ENCODE measurements around the gene LENG9. TPM values are rescaled to one million over a fixed set of nuclear protein-coding genes. Genes with fewer than 3 reads are reported as not detected.
A peak's percentile ranks its signal among the peaks of the same experiment; 100 is the strongest.

The LENG9 gene
- total and polyA plus RNA-seq, 2 of the 13 experiments (the other 11 are each of a cell fraction or from before 2014, with no cell fraction given) = 0.75 to 2.9 TPM

DNA sequence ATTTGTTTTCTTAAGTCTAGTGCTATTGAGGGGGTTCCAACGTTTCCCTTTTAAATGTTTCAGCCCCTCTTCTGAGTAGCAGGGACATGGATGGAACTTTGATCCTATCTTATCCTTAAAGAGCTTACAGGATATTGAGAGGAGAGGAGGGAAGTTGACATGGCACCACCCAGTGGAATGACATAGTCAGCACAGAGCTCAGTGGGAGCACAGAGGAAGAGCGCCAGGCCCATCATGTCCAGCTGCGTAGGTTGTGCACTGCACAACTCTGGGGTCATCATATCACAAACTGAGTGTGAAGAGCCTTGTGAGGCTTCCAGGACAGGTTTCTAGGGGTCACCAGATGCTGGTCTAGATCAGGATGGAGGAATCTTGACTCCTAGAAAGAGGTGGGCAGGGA is 14.1 kb upstream of the LENG9 start:
- Histone ChIP-seq H3K9ac (ENCODE audit: insufficient read depth, low read depth, low read length) (no peak overlapping the region), H3K4me2 (ENCODE audit: low read depth, low read length) (no peak overlapping the region), H4K20me1 (ENCODE audit: insufficient read depth, low read length) (no peaks in the 10 kb centered on the region), H3K79me2 (ENCODE audit: insufficient read depth, low read length) (no peaks in the 10 kb centered on the region), H3K36me3 (replicated peaks in 1 of 2; ENCODE audit: control insufficient read depth in 1 of 2, insufficient read depth in 2 of 2, low read length in 2 of 2) (no peaks in the 10 kb centered on the region), H3K27me3 (ENCODE audit: control insufficient read depth in 1 of 2, insufficient read depth in 2 of 2, low read length in 2 of 2) (no peaks in the 10 kb centered on the region), H3K4me1 (ENCODE audit: insufficient read depth, low read length) (peaks cover 28% of the 10 kb centered on the region), H3K4me3 (replicated peaks in 1 of 3; ENCODE audit: insufficient read depth in 1 of 3, low read depth in 2 of 3, low read length in 3 of 3) (no peak overlapping the region), H2AFZ (ENCODE audit: low read length) (no peak overlapping the region), H3K9me3 (ENCODE audit: low read length) (no peaks in the 10 kb centered on the region), H3K27ac (ENCODE audit: extremely low read length, insufficient read depth, low read length) (no peak overlapping the region)
- intact Hi-C loops (cut with micrococcal nuclease; ENCODE audit: unreplicated experiment) = loop anchor here (2.0 kb wide), 1 partner anchor 199 kb away; no protein-coding TSS in a partner anchor
- FAIRE-seq (no peak), DNase-seq (ENCODE audit: low spot score) (no peak), ATAC-seq (peak; percentile 68)
- no peak for TF ChIP-seq ZFP82 (CRISPR knock-in tag; IDR thresholded peaks at IDR 0.05; ENCODE audit: borderline replicate concordance)
- TF ChIP-seq ADNP (CRISPR knock-in tag; IDR thresholded peaks at IDR 0.05) = no peak
- no peak for TF ChIP-seq ZBTB21 (CRISPR knock-in tag; IDR thresholded peaks at IDR 0.05)
- TF ChIP-seq E2F2 (CRISPR knock-in tag; IDR thresholded peaks at IDR 0.05; ENCODE audit: borderline replicate concordance) = no peak
- 0 out of 2 replicates have a peak, but pooled peaks have one; percentile 32 for TF ChIP-seq RBAK (CRISPR knock-in tag; IDR thresholded peaks at IDR 0.05)
- no peak for TF ChIP-seq ZNF276 (CRISPR knock-in tag; IDR thresholded peaks at IDR 0.05; ENCODE audit: low read depth)
- no peak for TF ChIP-seq SP5 (CRISPR knock-in tag; IDR thresholded peaks at IDR 0.05; ENCODE audit: borderline replicate concordance, low read depth)
- TF ChIP-seq ZNF12 (CRISPR knock-in tag; IDR thresholded peaks at IDR 0.05) = peak; percentile 59; the same call in 1 of the 2 replicates
- TF ChIP-seq, protein P1, sequence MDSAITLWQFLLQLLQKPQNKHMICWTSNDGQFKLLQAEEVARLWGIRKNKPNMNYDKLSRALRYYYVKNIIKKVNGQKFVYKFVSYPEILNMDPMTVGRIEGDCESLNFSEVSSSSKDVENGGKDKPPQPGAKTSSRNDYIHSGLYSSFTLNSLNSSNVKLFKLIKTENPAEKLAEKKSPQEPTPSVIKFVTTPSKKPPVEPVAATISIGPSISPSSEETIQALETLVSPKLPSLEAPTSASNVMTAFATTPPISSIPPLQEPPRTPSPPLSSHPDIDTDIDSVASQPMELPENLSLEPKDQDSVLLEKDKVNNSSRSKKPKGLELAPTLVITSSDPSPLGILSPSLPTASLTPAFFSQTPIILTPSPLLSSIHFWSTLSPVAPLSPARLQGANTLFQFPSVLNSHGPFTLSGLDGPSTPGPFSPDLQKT (CRISPR knock-in tag; IDR thresholded peaks at IDR 0.05; ENCODE audit: borderline replicate concordance) = no peak
- TF ChIP-seq, protein P2, sequence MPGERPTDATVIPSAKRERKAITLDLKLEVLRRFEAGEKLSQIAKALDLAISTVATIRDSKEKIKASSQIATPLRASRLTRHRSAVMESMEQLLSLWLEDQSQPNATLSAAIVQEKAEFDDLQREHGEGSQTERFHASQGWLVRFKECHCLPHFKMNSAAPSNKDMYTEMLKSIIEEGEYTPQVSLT (CRISPR knock-in tag; IDR thresholded peaks at IDR 0.05; ENCODE audit: borderline replicate concordance, low read depth) = no peak
- no peak for TF ChIP-seq FOSL2 (CRISPR knock-in tag; IDR thresholded peaks at IDR 0.05)
- TF ChIP-seq ZC3H4 (CRISPR knock-in tag; IDR thresholded peaks at IDR 0.05; ENCODE audit: borderline replicate concordance) = no peak
- no peak for TF ChIP-seq ZNF558 (CRISPR knock-in tag; IDR thresholded peaks at IDR 0.05; ENCODE audit: borderline replicate concordance)
- peak; percentile 85 for TF ChIP-seq ZNF263 (CRISPR knock-in tag; IDR thresholded peaks at IDR 0.05)
- no peak for TF ChIP-seq U2AF1 (optimal IDR thresholded peaks at IDR 0.05; ENCODE audit: low read depth, low read length)
- TF ChIP-seq CTCF (CRISPR knock-in tag; IDR thresholded peaks at IDR 0.05) = peak; percentile 35
- no peak for TF ChIP-seq ARNT2 (CRISPR knock-in tag; IDR thresholded peaks at IDR 0.05; ENCODE audit: low read depth)
- WGBS (ENCODE audit: low lambda C conversion rate) = 14% methylated on average over 3 of the region's 3 CpGs
- BruUV-seq (replicated peaks) = no TSS peak
- ChIA-PET CTCF (ENCODE audit: low intra/inter-chr PET ratio, low total read pairs) (no interaction called here), POLR2A (no interaction called here)
- in situ Hi-C loops (cut with HindIII; ENCODE audit: extremely low pct_ligation_motif_present, low pct_unique_long_range_greater_than_20kb) = loop anchor here (10.0 kb wide), 1 partner anchor 197 kb away; no protein-coding TSS in a partner anchor

Measured in HepG2 (cell line).